Hepatocyte (in vitro differentiated cells): ENCODE data around the gene SIPA1.
A peak's percentile ranks its signal among the peaks of the same experiment; 100 is the strongest.

ENCODE experiments used
- CTCF ChIP-seq: fragments of 200-600 bp; sonication (generic); IDR thresholded peaks from 2 replicates; pipeline ENCODE4 v1.5.1; 2016; ENCODE audit warnings: antibody characterized with exemption, mild to moderate bottlenecking; ENCODE audit not compliant: poor library complexity
- EZH2 ChIP-seq: fragments of 200-600 bp; sonication (generic); IDR thresholded peaks from 2 replicates; pipeline ENCODE4 v1.6.1; 2016; ENCODE audit warnings: antibody characterized with exemption, mild to moderate bottlenecking, borderline replicate concordance

GRCh38 chr11:65591939-65592857, 45.7 kb upstream of the SIPA1 start:
- TF ChIP-seq CTCF: peak; percentile 26
- TF ChIP-seq EZH2: no peak
